SKM-1 treated with dmso at 0.1 percent for 144 hours (cell line): ENCODE measurements around the gene EFL1.
A peak's percentile ranks its signal among the peaks of the same experiment; 100 is the strongest.

Source experiments
- DNase-seq: peaks from one replicate; lab custom pipeline; 2025; ENCODE audit not compliant: unreplicated experiment; lab: John Stamatoyannopoulos, UW

Gene EFL1

GRCh38 chr15:82127581-82127980 is 135.0 kb downstream of the EFL1 start:
- DNase-seq, result no peak

DNA sequence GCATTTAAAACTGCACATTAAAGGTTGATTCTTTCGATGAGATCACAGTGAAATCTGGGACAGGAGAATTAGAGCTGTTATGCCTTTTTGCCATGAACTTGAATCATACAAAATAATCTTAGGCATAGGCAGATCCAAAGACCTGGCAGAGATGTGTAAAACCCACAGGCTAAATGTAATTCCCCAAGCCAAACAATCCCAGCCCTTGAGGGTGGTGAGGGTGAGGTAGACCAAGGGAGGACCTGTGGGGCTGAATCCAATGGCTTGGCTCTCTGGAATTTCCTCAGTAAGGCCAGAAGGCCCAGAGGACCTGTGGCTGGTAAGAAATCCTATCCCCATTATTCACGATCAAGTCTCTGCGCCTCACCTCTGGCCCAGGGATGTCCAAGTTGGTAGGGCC is 136.2 kb downstream of the EFL1 start:
- no peak for DNase-seq

GRCh38 chr15:82124331-82125263 is 137.9 kb downstream of the EFL1 start:
- no peak for DNase-seq

GRCh38 chr15:82122746-82123400 is 139.7 kb downstream of the EFL1 start:
- no peak for DNase-seq

GRCh38 chr15:82118040-82118439 is 144.5 kb downstream of the EFL1 start:
- no peak for DNase-seq

GRCh38 chr15:82117296-82117695 is 145.2 kb downstream of the EFL1 start:
- no peak for DNase-seq

DNA sequence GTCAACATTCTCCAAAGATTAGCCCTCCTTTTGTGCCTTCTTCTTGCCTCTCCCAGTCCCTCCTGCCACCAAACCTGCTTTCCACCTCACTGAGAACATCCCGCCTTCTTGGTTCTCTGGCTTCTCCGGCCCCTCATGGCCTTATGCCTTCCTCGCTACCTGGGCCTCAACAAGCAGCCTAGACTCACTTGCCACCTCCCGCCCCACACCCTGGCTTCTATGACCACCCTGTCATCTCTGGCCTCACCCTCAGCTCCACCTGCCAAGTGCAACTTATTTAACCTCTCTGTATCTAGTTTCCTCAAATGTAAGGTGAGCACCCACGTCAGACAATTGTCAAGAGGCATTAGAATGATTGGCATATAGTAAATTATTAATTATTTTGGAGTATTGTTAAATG is 147.9 kb downstream of the EFL1 start:
- DNase-seq, result no peak

DNA sequence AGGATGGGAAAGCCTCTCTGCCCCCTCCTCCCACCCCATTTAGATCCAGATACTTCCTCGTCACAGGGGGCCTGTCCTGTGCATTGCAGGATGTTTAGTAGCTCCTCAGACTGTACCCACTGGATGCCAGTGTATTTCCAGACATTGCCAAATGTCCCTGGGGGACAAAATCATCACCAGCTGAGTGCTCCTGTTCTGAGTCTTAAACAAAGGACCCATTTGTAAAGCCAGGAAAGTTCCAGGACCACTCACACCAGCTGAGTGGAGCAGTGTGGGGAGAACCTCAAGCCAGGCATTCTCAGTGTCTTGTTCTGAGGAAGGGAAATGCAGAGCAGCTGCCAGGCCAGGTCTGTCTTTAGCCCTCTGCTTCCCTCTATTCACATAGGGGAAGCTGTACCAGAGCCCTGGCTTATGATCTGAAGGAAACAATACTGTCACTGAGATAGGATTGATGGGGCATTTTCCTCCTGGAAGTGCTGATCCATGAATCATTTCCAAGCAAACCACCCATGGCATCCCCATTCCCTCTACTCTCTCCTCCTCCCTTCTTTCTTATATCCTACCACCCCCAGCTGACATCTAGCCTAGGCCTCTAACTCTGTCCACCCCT is 149.3 kb downstream of the EFL1 start:
- DNase-seq, result no peak

DNA sequence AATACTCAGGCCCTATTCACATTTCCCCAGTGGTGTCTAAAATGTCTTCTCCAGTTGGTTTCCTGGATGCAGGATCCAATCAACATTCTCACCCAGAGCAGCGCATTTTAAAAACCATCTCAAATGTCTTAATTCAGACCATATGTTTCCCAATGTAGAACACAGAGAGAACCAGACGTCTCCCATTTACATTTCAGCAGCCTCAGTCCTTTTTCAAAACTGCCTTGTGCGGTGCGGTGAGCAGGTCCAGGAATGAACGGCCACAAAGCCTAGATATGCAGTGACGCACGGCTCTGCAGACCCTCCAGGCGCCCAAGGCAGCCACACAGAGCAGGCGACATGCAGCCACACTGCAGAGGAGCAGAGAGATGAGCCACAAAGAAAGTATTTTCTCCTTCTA is 150.6 kb downstream of the EFL1 start:
- no peak for DNase-seq

DNA sequence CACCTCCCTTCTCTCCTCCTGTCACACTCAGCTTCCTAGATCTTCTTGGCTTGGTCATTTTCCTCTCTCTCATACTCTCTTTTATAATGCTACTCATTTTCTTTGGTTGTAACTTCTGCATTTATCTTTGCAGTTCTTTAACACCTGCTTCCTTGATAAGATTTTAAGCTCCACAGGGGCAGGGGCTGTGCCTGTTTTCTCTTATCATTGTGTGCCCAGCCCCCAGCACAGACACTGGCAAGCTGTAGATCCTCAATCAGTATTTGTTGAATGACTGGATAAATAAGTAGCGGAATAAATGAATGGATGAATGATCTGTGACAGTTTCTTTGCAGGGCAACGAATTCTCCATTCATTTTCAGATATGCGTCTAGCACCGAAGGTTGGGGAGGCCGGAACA is 152.4 kb downstream of the EFL1 start:
- DNase-seq, result no peak

DNA sequence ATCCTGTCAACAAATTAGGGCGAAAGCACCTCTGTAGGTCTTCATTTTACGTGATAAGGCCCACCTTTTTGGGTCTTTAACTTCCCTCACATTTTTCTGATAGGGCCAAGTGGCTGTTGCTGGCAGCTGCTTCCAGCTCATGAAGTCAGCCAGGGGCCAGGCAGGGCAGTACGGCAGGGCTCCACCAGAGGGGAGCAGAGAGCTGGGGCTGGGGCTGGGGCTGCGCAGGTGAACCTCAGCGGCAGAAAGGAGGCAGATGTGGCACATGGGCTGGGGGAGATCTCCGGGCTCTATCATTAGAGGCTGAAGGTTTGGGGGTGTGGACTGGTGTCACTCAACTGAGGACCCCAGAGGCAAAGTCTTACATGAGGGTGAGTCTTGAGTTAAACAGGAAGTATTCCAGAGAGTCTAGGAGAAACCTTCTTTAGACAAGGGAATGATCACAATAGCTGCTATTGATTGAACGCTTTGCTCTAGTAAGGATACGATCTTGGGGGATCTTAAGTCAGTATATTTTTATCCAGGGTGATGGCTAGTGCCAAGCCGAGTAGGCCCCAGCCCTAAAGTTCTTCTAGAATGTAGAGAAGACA is 153.9 kb downstream of the EFL1 start:
- peak; percentile 29 for DNase-seq

DNA sequence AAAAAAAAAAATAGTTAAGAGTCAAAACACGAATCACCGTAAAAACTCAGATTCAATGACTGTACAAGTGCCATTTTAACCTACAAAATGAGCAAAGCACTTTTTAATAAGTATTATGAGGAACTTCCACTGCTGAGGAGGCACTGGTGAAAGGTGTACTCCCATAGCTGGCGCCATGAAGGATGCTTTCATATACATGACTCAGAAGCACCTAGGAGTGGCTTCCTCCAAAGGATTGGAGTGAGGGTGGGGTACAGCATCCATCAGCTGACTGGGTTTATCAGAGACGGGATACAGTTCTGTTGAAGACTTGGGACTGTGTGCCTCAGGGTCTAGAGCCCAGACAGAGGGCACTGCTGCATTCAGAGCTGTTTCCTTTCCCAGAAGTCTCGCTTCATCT is 155.9 kb downstream of the EFL1 start:
- no peak for DNase-seq

DNA sequence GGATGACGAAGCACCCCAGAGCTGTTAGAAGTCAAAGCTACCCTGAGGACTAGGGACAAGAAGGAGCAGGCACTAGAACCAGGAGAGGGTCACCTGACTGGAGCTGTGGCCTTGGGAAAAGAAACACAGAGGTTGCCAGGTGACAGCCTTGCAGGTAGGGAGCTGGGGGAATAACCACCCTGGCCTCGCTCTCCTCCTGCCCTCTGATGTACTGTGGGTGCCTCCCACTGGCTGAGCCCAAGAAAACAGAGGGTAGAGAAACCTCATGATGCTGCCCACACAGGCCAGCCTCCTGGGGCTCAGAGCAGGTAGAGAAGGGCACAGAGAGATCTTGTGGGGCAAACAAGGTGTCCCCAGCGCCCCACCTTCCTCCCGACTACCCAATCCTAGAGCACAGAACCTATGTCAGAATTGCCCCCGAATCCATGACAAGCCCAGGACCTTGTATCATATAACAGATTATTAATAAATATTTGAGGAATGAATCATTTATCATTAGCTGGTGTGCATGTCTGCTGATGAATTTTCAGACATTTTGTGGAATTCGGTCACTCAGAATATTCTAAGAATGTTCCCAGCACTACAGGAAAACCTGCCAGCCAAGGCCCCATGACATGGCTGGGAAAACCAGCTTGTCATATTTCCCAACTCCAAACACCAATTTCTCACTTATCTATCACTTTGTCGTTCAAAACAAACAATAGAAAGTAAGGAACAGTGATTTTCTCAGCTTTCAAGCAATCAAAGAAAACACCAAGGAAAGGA is 156.9 kb downstream of the EFL1 start:
- DNase-seq, result no peak

DNA sequence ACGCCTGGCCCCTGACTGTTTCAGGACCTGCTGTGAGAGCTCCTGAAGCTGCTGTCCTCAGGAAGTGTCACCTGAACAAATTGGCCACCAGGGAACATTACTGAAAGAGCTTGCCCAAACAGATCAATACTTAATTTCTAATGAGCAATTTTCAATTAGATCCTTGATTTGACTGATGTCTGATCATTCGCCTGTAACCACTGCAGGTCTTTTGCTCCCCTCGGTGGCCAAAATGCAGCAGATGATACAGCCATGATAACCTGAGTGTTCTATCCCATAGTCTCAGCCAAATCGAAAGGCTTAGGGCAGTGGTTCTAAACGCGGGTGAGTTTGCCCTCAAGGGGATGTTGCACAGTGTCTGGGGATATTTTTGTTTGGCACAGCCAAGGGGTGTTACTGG is 159.1 kb downstream of the EFL1 start:
- DNase-seq, result no peak

- no peak for DNase-seq
These were observed 162.2 kb downstream of the EFL1 start for GRCh38 chr15:82100111-82100929.

DNA sequence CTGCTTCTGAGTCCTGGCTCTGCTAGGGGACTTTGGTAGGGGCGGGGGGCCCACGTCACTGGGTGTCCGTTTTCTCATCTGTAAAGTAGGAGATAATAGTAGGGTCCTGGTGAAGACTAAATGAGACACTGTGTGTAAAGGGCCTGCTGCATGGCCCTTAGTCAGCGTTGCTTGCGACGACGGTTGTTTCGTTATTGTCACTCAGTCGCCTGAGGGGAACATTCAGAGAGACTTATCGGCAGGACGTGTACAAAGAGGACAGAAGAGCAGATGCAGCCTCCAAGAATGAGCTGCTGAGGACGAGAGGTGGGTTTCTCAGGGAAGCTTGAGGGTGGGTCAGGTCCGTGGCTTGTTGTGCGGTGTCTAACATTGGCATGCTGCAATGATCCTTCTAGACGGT is 163.9 kb downstream of the EFL1 start:
- DNase-seq, result no peak

- DNase-seq, result no peak
These were observed 166.7 kb downstream of the EFL1 start for GRCh38 chr15:82095803-82096202.

DNA sequence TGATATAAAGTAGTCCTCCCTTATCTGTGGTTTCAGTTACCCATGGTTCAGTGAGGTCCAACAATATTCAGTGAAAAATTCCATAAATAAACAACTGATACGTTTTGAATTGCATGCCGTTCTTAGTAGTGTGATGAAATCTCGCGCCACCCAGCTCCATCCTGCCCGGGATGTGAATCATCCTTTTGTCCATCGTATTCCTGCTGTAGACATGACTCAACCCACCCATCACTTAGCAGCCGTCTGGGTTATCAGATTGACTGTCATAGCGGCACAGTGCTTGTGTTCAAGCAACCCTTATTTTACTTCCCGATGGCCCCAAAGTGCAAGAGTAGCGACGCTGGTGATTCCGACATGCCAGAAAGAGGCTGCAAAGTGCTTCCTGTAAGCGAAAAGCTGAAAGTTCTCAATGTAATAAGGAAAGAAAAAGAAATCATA is 168.7 kb downstream of the EFL1 start:
- no peak for DNase-seq

DNA sequence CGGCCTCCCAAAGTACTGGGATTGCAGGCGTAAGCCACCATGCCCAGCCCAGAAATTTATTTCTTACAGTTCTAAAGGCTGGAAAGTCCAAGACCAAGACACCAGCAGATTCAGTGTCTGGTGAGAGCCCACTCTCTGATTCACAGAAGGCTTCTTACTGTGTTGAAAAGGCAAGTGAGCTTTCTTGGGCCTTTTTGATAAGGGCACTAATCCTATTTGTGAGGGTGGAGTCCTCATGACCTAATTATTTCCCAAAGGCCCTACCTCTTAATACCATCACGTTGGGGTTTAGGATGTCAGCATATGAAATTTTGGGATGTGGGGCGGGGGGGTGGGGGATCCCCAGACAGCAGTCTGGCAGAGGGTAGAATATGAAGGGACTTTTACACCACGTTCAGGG is 169.2 kb downstream of the EFL1 start:
- DNase-seq, result no peak

DNA sequence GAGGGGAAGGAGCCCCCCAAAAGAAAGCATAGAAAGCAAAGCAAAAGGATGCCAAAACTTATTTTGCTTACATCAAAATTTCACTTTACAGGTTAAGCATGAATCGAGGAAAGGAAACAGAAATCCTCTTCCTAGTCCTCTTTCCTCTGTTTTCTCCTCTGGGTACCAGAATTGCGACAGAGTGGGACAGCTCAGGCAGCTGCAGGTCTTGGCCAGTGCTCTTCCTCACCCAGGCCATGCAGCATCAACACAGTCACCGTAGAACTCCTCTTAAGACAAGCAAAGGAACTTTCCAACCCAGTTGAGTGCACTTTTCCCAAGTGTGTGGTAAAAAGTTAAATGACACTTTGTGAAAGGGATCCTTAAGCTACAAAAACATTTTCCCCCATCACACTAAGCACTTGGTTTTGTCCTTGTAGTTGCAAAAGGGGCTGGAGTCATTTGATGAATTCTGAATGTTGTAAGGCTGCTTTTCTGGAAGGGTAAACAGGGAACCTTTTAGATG is 170.8 kb downstream of the EFL1 start:
- no peak for DNase-seq
